Tibial nerve (tissue), 4 donors: ENCODE results near the gene COL11A2. TPM values are rescaled to one million over a fixed set of nuclear protein-coding genes. Genes with fewer than 3 reads are reported as not detected.

Experiments used
- DNase-seq, 2 donors: peaks; one replicate each; pipeline ENCODE4 v3.0.0-alpha.2; 2019; ENCODE audit warnings: low spot score in 2 of 2
- H3K27ac ChIP-seq, 4 donors: fragments of 200-600 bp; sonication (generic) in 3 of 4; one replicate each; pipeline ENCODE4 v1.5.1; 2017 to 2019; ENCODE audit warnings: mild to moderate bottlenecking in 1 of 4
- H3K27me3 ChIP-seq, 2 donors: fragments of 200-600 bp; sonication (generic) in 1 of 2; one replicate each; pipeline versions ENCODE4 v1.5.1 to v1.6.0; 2017 to 2019
- H3K36me3 ChIP-seq, 3 donors: fragments of 200-600 bp; sonication (generic); one replicate each; pipeline ENCODE4 v1.5.1; 2018 to 2019
- H3K4me1 ChIP-seq, 4 donors: fragments of 200-600 bp; sonication (generic) in 3 of 4; one replicate each; pipeline ENCODE4 v1.5.1; 2017 to 2019
- H3K4me3 ChIP-seq, 4 donors: fragments of 200-600 bp; sonication (generic) in 3 of 4; one replicate each; pipeline ENCODE4 v1.5.1; 2017 to 2019; ENCODE audit warnings: mild to moderate bottlenecking in 1 of 4, moderate library complexity in 1 of 4
- H3K9me3 ChIP-seq, 4 donors: fragments of 200-600 bp; sonication (generic) in 3 of 4; one replicate each; pipeline ENCODE4 v1.5.1; 2017 to 2019
- EP300 ChIP-seq, 2 donors: sonication (generic); formaldehyde crosslinking; IDR thresholded peaks; one replicate each; pipeline ENCODE4 v1.6.1; 2017; ENCODE audit warnings: antibody characterized with exemption in 2 of 2, mild to moderate bottlenecking in 1 of 2
- POLR2A ChIP-seq, 2 donors: fragments of 450-650 bp; IDR thresholded peaks; one replicate each; pipeline ENCODE4 v1.6.1; 2017; ENCODE audit warnings: antibody characterized with exemption in 2 of 2, mild to moderate bottlenecking in 2 of 2, moderate library complexity in 2 of 2
- WGBS, 2 donors: methylation state at CpG; one replicate each; pipeline ENCODE4 v1.1.5; 2018; 5-methylcytosine and 5-hydroxymethylcytosine counted together
- total RNA-seq, 4 donors: library from RNA; depleted of rRNA; stranded (reverse); fragments of >200 nt; gene quantifications; one replicate each; pipeline ENCODE4 v1.1.0, GENCODE V29; 2016
- TF ChIP-seq, protein P1 (sequence below), 5 experiments: fragments of 200-600 bp in 3 of 5; fragments of 450-650 bp in 2 of 5; sonication (generic) in 3 of 5; IDR thresholded peaks; one replicate each; pipeline ENCODE4 v1.5.1; 2016 to 2019; ENCODE audit warnings: antibody characterized with exemption in 5 of 5, mild to moderate bottlenecking in 3 of 5, moderate library complexity in 2 of 5

The COL11A2 gene
- total RNA-seq, 4 donors from 2014 or later, result 1.5 to 4.3 (median 2.9) TPM

DNA sequence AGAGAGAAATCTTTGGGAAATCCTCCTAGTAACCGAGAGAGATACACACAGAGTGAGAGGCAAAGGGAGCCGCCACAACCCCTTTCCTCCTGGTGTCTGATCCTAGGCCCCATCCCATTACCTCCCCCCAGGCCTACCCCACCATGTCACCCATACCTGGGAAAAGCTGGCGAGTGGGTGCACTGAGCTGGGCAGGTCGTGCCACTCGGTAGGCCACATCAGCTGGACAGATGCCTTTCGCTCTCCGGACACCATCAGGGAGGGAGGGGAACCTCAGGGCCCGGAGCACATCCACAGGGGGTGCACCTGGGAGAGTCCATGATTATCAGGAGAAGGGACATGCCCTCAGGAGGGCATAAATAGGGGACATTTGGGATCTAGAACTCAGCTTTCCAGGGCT lies 3.1 kb downstream of the COL11A2 start:
- WGBS, 2 donors, result 85 to 92% methylated on average over 7 to 8 of the region's 8 CpGs
- H3K9me3 ChIP-seq, result no peaks in the 10 kb centered on the region

GRCh38 chr6:33187809-33188208 lies 4.5 kb downstream of the COL11A2 start:
- TF ChIP-seq POLR2A (IDR thresholded peaks at IDR 0.05) (no peak), EP300 (IDR thresholded peaks at IDR 0.05) (no peak)
- TF ChIP-seq, protein P1, sequence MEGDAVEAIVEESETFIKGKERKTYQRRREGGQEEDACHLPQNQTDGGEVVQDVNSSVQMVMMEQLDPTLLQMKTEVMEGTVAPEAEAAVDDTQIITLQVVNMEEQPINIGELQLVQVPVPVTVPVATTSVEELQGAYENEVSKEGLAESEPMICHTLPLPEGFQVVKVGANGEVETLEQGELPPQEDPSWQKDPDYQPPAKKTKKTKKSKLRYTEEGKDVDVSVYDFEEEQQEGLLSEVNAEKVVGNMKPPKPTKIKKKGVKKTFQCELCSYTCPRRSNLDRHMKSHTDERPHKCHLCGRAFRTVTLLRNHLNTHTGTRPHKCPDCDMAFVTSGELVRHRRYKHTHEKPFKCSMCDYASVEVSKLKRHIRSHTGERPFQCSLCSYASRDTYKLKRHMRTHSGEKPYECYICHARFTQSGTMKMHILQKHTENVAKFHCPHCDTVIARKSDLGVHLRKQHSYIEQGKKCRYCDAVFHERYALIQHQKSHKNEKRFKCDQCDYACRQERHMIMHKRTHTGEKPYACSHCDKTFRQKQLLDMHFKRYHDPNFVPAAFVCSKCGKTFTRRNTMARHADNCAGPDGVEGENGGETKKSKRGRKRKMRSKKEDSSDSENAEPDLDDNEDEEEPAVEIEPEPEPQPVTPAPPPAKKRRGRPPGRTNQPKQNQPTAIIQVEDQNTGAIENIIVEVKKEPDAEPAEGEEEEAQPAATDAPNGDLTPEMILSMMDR (IDR thresholded peaks at IDR 0.05), result no peak
- Histone ChIP-seq H3K27me3 (peaks cover 0 to 27% of the 10 kb centered on the region in 2 donors), H3K36me3 (peaks cover 0 to 6% (median 0%) of the 10 kb centered on the region in 3 donors), H3K4me3 (no peak overlapping the region), H3K27ac (no peak overlapping the region), H3K4me1 (peaks cover 0 to 31% (median 13%) of the 10 kb centered on the region in 4 donors), H3K9me3 (no peaks in the 10 kb centered on the region)
- DNase-seq, result no peak
- 91 to 93% methylated on average over 1 of the region's 1 CpG for WGBS, 2 donors

More for the DNA sequence above, 3.1 kb downstream of the COL11A2 start:
- Histone ChIP-seq H3K27me3 (peaks cover 0 to 28% of the 10 kb centered on the region in 2 donors), H3K4me1 (peaks cover 0 to 44% (median 15%) of the 10 kb centered on the region in 4 donors), H3K27ac (no peak overlapping the region), H3K4me3 (no peak overlapping the region), H3K36me3 (peaks cover 0 to 8% (median under 1%) of the 10 kb centered on the region in 3 donors)
- TF ChIP-seq, protein P1 (IDR thresholded peaks at IDR 0.05), result no peak
- no peak for TF ChIP-seq POLR2A (IDR thresholded peaks at IDR 0.05)
- TF ChIP-seq EP300 (IDR thresholded peaks at IDR 0.05), result no peak
- no peak for DNase-seq

DNA sequence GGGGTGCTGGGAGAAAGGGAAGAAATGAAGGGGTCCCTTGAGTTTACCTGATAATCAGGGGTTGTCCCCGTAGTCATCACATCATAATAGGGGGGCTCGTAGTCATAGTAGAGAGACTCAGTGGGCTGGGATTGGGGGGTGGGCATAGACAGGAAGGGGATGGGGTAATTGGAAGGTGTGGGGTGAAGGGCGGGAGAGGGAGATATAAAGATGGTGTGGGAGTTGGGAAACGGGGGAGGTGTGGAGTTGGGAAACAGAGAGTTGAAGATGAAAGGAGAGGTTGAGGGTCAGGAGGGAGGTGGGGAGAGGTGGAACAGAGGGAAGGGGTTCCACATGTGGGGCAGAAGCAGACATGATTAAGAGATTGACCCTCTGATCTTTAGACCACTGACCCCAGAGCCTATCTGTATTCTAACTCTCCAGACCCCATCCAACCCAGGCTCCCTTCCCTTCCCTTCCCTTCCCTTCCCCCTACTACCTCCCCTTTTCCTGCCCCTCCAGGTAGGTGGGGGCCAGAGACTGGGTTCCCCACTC lies 6.5 kb downstream of the COL11A2 start:
- TF ChIP-seq EP300 (IDR thresholded peaks at IDR 0.05) (no peak), POLR2A (IDR thresholded peaks at IDR 0.05) (no peak)
- TF ChIP-seq, protein P1 (IDR thresholded peaks at IDR 0.05), result no peak
- Histone ChIP-seq H3K36me3 (peaks cover 0 to 6% (median 0%) of the 10 kb centered on the region in 3 donors), H3K9me3 (no peaks in the 10 kb centered on the region), H3K4me1 (peaks cover 0 to 10% (median 0%) of the 10 kb centered on the region in 4 donors), H3K4me3 (no peak overlapping the region), H3K27ac (no peak overlapping the region), H3K27me3 (peaks cover 0 to 10% of the 10 kb centered on the region in 2 donors)
- DNase-seq, result no peak
- WGBS, 2 donors, result 86 to 88% methylated on average over 4 of the region's 4 CpGs

- Histone ChIP-seq H3K27ac (no peak overlapping the region), H3K4me1 (peaks cover 0 to 4% (median 0%) of the 10 kb centered on the region in 4 donors), H3K9me3 (no peaks in the 10 kb centered on the region), H3K4me3 (no peak overlapping the region), H3K36me3 (peaks cover 0 to 6% (median 0%) of the 10 kb centered on the region in 3 donors), H3K27me3 (peaks cover 0 to 10% of the 10 kb centered on the region in 2 donors)
- TF ChIP-seq EP300 (IDR thresholded peaks at IDR 0.05) (no peak), POLR2A (IDR thresholded peaks at IDR 0.05) (no peak)
- TF ChIP-seq, protein P1 (IDR thresholded peaks at IDR 0.05), result no peak
- 76 to 85% methylated on average over 6 to 9 of the region's 9 CpGs for WGBS, 2 donors
- DNase-seq, result no peak
These were observed 7.1 kb downstream of the COL11A2 start for GRCh38 chr6:33185190-33185589.

GRCh38 chr6:33183071-33183683 lies 9.1 kb downstream of the COL11A2 start:
- DNase-seq, result no peak
- Histone ChIP-seq H3K27me3 (no peaks in the 10 kb centered on the region), H3K9me3 (no peaks in the 10 kb centered on the region), H3K36me3 (peaks cover 0 to 6% (median 0%) of the 10 kb centered on the region in 3 donors), H3K4me3 (no peak overlapping the region), H3K27ac (no peak overlapping the region), H3K4me1 (no peaks in the 10 kb centered on the region)
- 76 to 79% methylated on average over 5 of the region's 5 CpGs for WGBS, 2 donors
- TF ChIP-seq, protein P1 (IDR thresholded peaks at IDR 0.05), result no peak
- TF ChIP-seq POLR2A (IDR thresholded peaks at IDR 0.05), result no peak
- TF ChIP-seq EP300 (IDR thresholded peaks at IDR 0.05), result no peak
